GM19438 (cell line): ENCODE results near the gene C6orf163.

Experiments
- ATAC-seq: cut with Tn5 transposase; IDR thresholded peaks from one replicate; pipeline ENCODE4 v1.9.1; 2021; ENCODE audit warnings: low read depth; ENCODE audit not compliant: unreplicated experiment

C6orf163 gene

GRCh38 chr6:87407901-87408720 lies 63.5 kb downstream of the C6orf163 start, which contains the start of gene CFAP206:
Gene CFAP206, plus strand, starts transcription at chr6:87407972. Its CDS starts 1,868 bp downstream, at chr6:87409840.
- peak; percentile 85 for ATAC-seq

DNA sequence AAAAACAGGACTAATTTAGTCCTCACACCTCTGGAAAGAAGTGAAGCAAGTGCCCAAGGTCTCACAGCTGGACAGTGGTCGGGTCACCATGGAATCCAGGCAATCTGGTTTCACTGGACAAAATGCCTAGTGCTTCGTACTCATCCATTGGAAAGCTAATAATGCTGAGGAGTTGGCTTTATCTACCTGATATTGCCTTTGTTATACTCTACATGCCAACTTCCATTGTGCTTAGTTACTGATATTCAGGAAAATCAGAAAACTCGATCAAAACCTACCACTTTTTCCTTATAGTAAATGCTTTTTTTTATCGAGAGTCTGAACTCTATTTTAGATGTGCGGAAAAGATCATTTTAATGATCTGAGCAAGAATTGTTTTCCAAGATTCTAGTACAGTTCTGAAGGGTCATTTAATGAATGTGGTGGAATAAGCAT lies 64.1 kb downstream of the C6orf163 start:
- no peak for ATAC-seq
